Hepatocyte (in vitro differentiated cells): Measurements from ENCODE around the gene NAV2. TPM values are rescaled to one million over a fixed set of nuclear protein-coding genes. Genes with fewer than 3 reads are reported as not detected.

Experiments
- DNase-seq: peaks from one replicate; pipeline ENCODE4 v3.0.0-alpha.2; 2016; ENCODE audit warnings: low spot score
- H2AFZ ChIP-seq: fragments of 200-600 bp; sonication (generic); 2 replicates; pipeline ENCODE4 v1.6.0; 2016; ENCODE audit warnings: antibody characterized with exemption, mild to moderate bottlenecking
- H3K27ac ChIP-seq: fragments of 200-600 bp; sonication (generic); 2 replicates; pipeline ENCODE4 v1.5.1; 2016; ENCODE audit warnings: mild to moderate bottlenecking
- H3K27me3 ChIP-seq: fragments of 200-600 bp; sonication (generic); 2 replicates; pipeline ENCODE4 v1.6.1; 2016
- H3K36me3 ChIP-seq: fragments of 200-600 bp; sonication (generic); replicated peaks from 2 replicates; pipeline ENCODE4 v1.5.1; 2016; ENCODE audit warnings: low read depth; ENCODE audit not compliant: insufficient read depth
- H3K4me1 ChIP-seq: fragments of 200-600 bp; sonication (generic); 2 replicates; pipeline ENCODE4 v1.5.1; 2016; ENCODE audit warnings: mild to moderate bottlenecking, moderate library complexity; ENCODE audit not compliant: insufficient read depth
- H3K4me2 ChIP-seq: fragments of 200-600 bp; sonication (generic); 2 replicates; pipeline ENCODE4 v1.6.0; 2016
- H3K4me3 ChIP-seq: fragments of 200-600 bp; sonication (generic); 2 replicates; pipeline ENCODE4 v1.5.1; 2016; ENCODE audit warnings: mild to moderate bottlenecking
- H3K79me2 ChIP-seq: fragments of 200-600 bp; sonication (generic); 2 replicates; pipeline ENCODE4 v1.6.0; 2017; ENCODE audit warnings: mild to moderate bottlenecking
- H3K9me2 ChIP-seq: fragments of 200-600 bp; sonication (generic); replicated peaks from 2 replicates; pipeline ENCODE4 v1.6.0; 2017; ENCODE audit warnings: mild to moderate bottlenecking; ENCODE audit not compliant: insufficient read depth
- H3K9me3 ChIP-seq: fragments of 200-600 bp; sonication (generic); 2 replicates; pipeline ENCODE4 v1.5.1; 2016; ENCODE audit warnings: low read depth, mild to moderate bottlenecking
- H4K20me1 ChIP-seq: fragments of 200-600 bp; sonication (generic); 2 replicates; pipeline ENCODE4 v1.6.0; 2016; ENCODE audit warnings: mild to moderate bottlenecking; ENCODE audit not compliant: insufficient read depth, poor library complexity, severe bottlenecking
- EZH2 ChIP-seq: fragments of 200-600 bp; sonication (generic); IDR thresholded peaks from 2 replicates; pipeline ENCODE4 v1.6.1; 2016; ENCODE audit warnings: antibody characterized with exemption, mild to moderate bottlenecking, borderline replicate concordance
- EZH2phosphoT487 ChIP-seq: fragments of 200-600 bp; sonication (generic); IDR thresholded peaks from one replicate; pipeline ENCODE4 v1.6.1; 2018; ENCODE audit warnings: antibody characterized with exemption, mild to moderate bottlenecking, low read depth, moderate library complexity; ENCODE audit not compliant: unreplicated experiment, severe bottlenecking
- WGBS: methylation state at CpG from one replicate; pipeline ENCODE4 v1.1.6; 2016; ENCODE audit warnings: low lambda C conversion rate; ENCODE audit errors: missing lambda C conversion rate; 5-methylcytosine and 5-hydroxymethylcytosine counted together
- polyA plus RNA-seq: library from polyadenylated mRNA; unstranded; fragments of >200 nt; fragmentation: Nextera tagmentation; extraction: Ambion mirVana; gene quantifications from 2 replicates; pipeline ENCODE4 v1.2.1, GENCODE V29; 2016
- total RNA-seq: library from RNA; depleted of rRNA; stranded (reverse); fragments of >200 nt; gene quantifications from 2 replicates; pipeline ENCODE4 v1.2.3, GENCODE V29; 2014
- TF ChIP-seq, protein P1 (sequence below): fragments of 200-600 bp; sonication (generic); IDR thresholded peaks from 2 replicates; pipeline ENCODE4 v1.5.1; 2016; ENCODE audit warnings: antibody characterized with exemption, mild to moderate bottlenecking; ENCODE audit not compliant: poor library complexity

The NAV2 gene
- total and polyA plus RNA-seq, 2 experiments from 2014 or later: 23.7 to 30.8 TPM

DNA sequence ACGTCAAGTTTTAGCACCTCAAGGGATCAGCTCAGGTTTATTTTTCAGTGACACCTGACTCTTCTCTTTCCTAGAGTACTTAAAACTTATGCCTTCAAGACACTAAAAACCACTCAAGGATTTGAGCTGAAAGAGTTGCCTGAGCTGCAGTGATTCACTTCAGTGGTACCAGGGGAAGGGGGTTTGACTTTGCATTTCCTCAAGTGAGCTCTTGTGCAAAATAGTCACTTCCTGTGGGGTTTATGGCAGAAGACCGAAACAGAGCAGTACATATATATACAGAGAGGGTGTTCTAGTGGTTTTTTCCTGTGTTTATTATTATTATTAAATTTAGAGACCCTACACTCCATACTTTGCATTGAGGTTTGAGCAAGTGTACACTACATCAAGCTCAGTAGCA is 386.9 kb downstream of the NAV2 start:
- TF ChIP-seq EZH2phosphoT487 (no peak), EZH2 (no peak)
- TF ChIP-seq, protein P1, sequence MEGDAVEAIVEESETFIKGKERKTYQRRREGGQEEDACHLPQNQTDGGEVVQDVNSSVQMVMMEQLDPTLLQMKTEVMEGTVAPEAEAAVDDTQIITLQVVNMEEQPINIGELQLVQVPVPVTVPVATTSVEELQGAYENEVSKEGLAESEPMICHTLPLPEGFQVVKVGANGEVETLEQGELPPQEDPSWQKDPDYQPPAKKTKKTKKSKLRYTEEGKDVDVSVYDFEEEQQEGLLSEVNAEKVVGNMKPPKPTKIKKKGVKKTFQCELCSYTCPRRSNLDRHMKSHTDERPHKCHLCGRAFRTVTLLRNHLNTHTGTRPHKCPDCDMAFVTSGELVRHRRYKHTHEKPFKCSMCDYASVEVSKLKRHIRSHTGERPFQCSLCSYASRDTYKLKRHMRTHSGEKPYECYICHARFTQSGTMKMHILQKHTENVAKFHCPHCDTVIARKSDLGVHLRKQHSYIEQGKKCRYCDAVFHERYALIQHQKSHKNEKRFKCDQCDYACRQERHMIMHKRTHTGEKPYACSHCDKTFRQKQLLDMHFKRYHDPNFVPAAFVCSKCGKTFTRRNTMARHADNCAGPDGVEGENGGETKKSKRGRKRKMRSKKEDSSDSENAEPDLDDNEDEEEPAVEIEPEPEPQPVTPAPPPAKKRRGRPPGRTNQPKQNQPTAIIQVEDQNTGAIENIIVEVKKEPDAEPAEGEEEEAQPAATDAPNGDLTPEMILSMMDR: no peak
- Histone ChIP-seq H4K20me1 (no peaks in the 10 kb centered on the region), H3K36me3 (no peaks in the 10 kb centered on the region), H3K9me3 (no peaks in the 10 kb centered on the region), H3K4me3 (no peak overlapping the region), H3K9me2 (no peaks in the 10 kb centered on the region), H2AFZ (no peak overlapping the region), H3K4me1 (peaks cover 5% of the 10 kb centered on the region), H3K79me2 (no peaks in the 10 kb centered on the region), H3K27ac (no peak overlapping the region), H3K27me3 (no peaks in the 10 kb centered on the region), H3K4me2 (no peak overlapping the region)
- WGBS: 85% methylated on average over 2 of the region's 2 CpGs
- no peak for DNase-seq

DNA sequence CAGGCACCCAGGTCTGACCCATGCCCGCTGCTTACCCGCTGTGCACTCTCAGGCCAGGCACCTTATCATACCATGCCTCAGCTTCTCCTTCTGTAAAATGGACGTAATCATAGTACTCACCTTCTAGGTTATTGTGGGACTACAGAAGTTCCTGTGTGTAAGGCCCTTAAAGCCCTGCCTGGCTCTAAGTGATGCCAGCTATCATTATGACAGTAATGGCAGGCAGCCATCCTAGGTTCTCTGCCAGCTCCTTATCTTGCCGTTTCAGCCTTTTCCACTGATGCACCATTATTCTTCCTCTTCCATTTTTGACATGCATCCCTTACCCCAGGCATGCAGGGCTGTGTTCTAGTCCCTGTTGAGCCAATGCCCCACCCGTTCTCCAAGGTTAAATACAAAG is 389.8 kb downstream of the NAV2 start:
- no peak for TF ChIP-seq EZH2
- TF ChIP-seq, protein P1: no peak
- TF ChIP-seq EZH2phosphoT487: no peak
- WGBS: 96% methylated on average over 5 of the region's 5 CpGs

DNA sequence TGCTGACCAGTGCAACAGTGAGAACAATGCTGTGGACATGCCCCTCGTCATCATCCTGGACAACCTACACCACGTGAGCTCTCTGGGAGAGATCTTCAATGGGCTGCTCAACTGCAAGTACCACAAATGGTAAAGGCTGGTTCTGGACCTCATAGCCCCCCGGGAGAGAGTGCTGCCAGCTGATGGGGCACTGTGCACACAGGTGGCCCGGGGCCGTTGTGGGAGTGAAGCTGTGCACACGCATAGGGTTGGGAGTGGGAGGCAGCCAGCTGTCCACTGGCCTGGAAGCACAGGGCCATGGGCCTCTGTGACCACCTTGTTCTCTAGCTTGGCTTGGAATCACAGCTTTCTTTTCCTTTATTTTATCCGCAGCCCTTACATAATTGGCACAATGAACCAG is 390.6 kb downstream of the NAV2 start:
- no peak overlapping the region for H3K27ac ChIP-seq
- H3K27me3 ChIP-seq: no peaks in the 10 kb centered on the region
- WGBS: 94% methylated on average over 7 of the region's 7 CpGs
- H2AFZ ChIP-seq: no peak overlapping the region
- H3K79me2 ChIP-seq: no peaks in the 10 kb centered on the region
- no peaks in the 10 kb centered on the region for H3K9me3 ChIP-seq
- no peak overlapping the region for H3K4me2 ChIP-seq
- H3K4me1 ChIP-seq: no peaks in the 10 kb centered on the region
- no peaks in the 10 kb centered on the region for H3K9me2 ChIP-seq
- no peak overlapping the region for H3K4me3 ChIP-seq
- TF ChIP-seq, protein P1: no peak
- no peak for TF ChIP-seq EZH2phosphoT487
- TF ChIP-seq EZH2: no peak
- H4K20me1 ChIP-seq: no peaks in the 10 kb centered on the region
- no peak for DNase-seq
- H3K36me3 ChIP-seq: no peaks in the 10 kb centered on the region

More for the DNA sequence above, 389.8 kb downstream of the NAV2 start:
- Histone ChIP-seq H2AFZ (no peak overlapping the region), H3K4me3 (no peak overlapping the region), H3K9me3 (no peaks in the 10 kb centered on the region), H3K36me3 (no peaks in the 10 kb centered on the region), H3K9me2 (no peaks in the 10 kb centered on the region), H3K79me2 (no peaks in the 10 kb centered on the region), H3K4me2 (no peak overlapping the region), H3K4me1 (no peaks in the 10 kb centered on the region), H3K27me3 (no peaks in the 10 kb centered on the region), H4K20me1 (no peaks in the 10 kb centered on the region), H3K27ac (no peak overlapping the region)
- DNase-seq: no peak

DNA sequence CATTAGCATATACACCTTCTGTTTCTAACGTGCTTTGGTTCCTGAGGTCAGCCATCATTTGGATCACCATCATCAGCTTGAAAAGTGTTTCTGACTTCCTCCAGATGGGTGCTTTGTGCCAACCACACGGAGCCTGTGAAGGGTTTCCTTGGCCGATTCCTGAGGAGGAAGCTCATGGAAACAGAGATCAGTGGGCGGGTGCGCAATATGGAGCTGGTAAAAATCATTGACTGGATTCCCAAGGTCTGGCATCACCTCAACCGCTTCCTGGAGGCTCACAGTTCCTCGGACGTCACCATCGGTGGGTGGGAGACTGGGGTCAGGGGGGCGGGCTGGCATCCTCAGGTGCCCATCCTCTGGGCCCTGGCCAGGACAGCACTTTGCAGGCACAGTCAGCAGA is 392.8 kb downstream of the NAV2 start:
- H3K9me3 ChIP-seq: no peaks in the 10 kb centered on the region
- no peaks in the 10 kb centered on the region for H3K9me2 ChIP-seq
- no peak overlapping the region for H3K4me2 ChIP-seq
- no peak overlapping the region for H3K27ac ChIP-seq
- no peak overlapping the region for H2AFZ ChIP-seq
- DNase-seq: no peak
- no peaks in the 10 kb centered on the region for H3K4me1 ChIP-seq
- H3K4me3 ChIP-seq: no peak overlapping the region
- H3K36me3 ChIP-seq: no peaks in the 10 kb centered on the region
- H4K20me1 ChIP-seq: no peaks in the 10 kb centered on the region
- TF ChIP-seq, protein P1: no peak
- TF ChIP-seq EZH2phosphoT487 (no peak), EZH2 (no peak)
- 97% methylated on average over 10 of the region's 10 CpGs for WGBS
- no peaks in the 10 kb centered on the region for H3K27me3 ChIP-seq
- no peaks in the 10 kb centered on the region for H3K79me2 ChIP-seq
